Endometrium (tissue), 2 donors: Measurements from ENCODE around the gene PRDM16.

Experiments
- FAIRE-seq: peaks from 2 replicates; lab custom pipeline; 2012; peaks lifted over from hg19 to GRCh38; lab: Jason Lieb, UNC
- donor health status: control.
- donor health status: control.

Gene PRDM16

DNA sequence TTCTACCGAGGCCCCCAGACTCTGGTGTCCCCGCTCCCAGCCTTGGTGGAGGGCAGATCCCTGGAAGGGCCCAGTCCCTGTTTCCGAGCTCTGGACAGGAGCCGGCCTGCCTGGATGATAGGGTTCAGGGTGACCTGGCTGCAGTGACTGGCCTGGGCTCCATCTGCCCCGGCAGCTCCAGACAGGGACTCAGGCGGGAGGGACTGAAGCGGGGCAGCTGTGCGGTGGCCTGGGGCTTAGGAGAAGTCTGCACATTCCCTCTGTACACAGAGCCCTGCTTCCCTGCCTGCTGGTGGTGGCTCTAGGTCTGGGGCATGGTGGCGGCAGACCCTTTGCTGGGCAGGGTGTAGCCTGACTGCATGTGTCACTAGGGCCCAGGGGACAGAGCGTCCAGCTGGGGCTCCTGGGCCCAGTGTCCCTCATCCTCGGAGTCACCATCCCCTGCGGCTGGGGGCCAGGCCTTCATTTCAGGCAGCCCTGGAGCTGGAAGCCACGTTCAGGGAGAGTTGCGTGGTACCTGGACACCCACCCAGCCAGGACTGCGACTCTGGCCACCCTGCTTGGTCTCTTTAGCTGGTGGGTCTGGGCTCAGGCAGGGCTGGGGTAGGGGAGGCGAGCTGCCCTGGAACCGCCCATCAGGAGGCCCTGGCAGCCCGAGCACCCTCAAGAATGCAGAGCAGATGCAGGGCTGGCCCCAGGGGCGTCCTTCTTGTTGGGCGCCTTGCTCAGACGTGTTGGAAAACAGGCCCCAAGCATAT, 395.1 kb downstream of the PRDM16 start:
- no peak for FAIRE-seq

DNA sequence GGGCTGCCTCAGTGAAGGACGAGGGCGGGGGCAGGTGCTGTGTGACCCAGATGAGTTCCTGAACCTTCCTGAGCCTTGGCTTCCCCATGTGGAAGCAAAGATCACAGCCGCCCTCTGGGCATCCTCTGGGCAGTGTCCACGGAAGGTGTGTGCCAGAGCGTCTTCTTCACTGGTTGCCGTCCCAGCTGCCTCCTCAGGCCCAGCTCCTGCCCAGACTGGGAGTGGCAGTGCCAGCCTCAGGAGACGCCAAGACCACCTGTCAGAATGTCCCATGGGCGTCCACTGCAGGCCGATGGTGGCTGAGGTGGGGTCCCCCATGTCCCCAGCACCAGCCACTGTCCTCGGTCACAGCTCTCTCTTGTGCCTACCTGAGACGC, 395.6 kb downstream of the PRDM16 start:
- FAIRE-seq: no peak

DNA sequence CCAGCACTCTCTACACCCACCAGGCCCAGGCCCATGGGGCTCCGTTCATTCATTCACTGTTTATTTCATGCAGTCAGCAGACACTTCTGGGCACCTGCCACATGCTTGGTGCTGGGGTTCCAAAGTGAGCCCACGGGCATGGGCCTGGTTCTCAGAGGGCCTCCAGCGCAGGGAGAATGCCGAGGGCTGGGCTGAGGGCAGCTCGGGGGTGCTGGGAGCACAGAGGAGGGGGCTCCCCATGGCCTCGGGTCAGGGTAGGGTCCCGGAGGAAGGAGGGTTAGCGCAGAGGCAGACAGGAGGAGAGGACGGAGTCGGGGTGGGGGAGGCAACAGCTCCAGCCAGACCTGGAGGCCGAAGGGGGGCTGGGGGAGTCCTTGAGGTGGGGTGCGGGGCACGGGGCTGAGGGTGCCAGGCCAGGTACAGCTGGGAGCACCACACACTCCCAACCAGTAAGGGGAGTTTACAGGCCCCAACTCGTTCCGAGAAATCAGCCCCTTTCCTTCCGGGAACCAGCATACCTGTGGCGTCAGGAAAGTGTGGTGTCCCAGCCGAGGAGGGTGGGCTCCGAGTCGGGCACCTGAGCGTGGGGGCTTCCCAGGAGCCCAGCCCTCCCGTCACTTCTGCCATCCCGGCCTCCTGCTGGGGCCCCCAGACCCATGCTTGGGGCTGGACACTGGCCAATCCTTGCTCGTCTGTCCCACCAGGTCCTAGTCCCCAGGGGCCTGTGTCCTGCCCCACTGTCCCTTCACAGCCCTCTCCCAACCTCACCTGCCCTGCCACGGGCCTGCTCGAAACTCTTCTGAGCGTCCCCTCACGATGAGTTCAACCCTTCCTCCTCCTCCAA, 396.3 kb downstream of the PRDM16 start:
- no peak for FAIRE-seq

DNA sequence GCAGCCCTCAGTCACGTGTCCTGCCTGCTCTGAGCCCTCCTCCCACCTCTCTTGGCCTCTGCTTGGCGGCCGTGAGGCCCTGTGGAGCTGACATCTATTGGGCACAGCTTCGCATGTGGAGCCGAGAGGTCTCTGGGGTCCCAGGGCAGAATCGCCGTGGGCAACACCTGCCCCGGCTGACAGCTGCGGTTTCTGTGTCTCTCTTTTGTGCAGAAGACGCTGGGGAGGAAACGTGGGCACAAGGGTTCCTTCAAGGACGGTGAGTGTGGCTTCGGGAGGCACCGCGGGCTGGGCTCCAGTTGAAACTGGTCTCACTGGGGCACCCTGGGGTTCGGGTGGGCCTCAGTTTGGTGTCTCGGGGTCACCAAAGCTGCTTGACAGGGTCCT, 396.9 kb downstream of the PRDM16 start:
- no peak for FAIRE-seq

DNA sequence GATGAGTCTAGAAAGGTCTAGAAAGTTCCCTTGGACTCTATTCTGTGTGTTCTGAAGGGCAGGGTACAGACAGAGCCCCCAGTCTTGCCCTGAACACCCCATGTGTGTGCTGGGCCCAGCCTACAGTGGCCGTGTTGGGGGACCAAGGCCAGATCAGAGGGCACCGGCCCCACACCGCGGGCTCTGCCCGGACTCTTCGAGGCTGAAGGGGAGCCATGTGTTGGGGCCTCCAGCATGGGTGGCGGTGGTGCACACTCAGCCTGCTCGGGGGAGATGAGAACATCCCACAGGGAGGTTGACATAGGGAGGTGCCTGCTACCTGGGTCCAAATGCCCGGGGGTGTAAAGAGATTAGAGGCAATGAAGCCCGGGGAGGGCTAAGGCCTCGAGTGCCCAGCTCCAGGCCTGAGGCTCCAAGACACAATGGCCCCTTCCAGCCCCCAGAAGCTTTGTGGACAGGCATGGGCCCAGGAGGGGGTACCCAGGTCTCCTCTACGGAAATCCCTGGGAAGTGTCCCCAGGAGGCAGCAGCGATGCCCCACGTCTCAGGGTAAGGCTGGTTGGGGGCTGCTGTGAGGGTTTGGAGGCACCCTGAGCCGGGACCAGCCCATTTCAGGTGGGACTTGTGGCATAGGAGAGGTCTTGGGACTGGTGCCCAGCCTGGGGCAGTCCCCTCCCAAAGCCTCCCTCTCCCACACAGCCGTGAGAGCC, 397.5 kb downstream of the PRDM16 start:
- FAIRE-seq: no peak

DNA sequence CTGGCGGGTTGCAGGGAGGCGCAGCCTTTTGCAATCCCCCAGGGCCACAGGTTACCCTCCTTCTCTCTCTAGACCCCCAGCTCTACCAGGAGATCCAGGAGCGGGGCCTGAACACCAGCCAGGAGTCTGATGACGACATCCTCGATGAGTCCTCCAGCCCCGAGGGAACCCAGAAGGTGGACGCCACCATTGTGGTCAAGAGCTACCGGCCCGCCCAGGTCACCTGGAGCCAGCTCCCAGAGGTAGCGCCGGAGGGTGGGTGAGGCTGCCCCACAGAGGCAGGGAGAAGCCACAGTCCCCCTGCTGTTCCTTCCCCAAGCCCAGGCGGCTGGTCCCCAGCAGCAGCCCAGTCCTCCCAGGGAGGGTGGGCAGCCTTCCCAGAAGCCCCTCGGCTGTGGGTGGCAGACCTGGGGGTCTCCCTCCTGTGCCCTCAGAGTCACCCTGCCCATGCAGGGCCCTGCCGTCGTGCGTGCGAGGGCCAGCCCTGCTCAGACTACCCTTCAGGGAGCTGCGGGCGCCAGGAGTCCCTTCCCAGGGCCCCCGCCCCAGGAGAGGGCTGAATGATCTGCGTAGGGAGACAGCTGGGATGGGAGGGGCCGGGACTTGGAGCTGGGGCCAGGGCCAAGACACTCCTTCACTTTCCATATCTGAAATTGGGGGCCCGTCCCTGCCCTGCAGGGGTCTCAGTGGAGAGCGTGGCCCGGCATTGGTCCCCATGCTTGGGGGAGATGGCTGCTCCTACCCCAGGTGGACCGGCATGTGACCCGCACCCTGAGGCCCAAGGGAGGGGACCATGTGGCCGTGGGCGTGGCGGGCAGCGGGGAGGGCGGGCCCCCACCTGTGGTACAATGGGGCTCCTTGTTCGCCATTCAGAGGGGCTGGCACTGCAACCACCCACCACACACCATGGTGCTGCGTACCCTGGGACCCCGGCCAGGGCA, 398.4 kb downstream of the PRDM16 start:
- no peak for FAIRE-seq

DNA sequence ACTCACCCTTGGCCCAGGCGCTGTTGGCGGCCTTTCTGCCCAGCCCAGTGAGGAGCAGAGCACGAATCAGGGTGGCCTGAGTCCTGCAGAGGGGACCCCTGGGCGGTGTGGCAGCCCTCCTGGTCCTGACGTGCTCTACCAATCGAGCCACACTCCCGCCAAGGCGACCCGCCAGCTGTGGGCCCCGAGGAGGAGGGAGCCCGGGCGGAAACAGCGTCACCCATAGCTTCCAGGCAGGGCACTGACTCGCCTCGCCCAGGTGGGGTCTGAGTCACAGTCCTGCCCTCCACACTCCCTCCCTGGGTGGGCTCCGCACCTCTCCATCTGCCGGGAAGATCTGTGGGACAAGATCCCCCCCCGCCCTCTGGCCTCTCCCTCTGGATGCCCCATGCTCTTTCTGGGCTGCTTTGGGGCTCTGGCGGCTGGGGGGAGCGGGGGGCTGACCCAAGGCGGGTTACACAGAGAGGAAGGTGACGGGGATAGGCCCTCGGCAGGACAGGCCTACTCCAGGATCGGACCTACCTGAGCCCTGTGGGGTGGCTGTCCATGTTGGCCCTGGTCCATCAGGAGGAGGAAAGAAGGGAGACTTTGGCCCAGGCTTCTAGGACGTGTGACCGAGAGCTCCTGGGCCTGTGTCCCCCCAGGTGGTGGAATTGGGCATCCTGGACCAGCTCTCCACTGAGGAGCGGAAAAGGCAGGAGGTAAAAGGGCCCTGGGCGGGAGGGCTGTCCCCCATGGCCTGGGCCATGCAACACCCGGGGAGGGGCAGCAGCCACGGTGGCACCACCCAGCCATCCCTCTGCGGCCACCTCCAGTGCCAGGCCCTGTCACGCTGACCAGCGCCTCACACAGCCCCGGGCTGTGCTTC, 399.5 kb downstream of the PRDM16 start:
- FAIRE-seq: no peak

DNA sequence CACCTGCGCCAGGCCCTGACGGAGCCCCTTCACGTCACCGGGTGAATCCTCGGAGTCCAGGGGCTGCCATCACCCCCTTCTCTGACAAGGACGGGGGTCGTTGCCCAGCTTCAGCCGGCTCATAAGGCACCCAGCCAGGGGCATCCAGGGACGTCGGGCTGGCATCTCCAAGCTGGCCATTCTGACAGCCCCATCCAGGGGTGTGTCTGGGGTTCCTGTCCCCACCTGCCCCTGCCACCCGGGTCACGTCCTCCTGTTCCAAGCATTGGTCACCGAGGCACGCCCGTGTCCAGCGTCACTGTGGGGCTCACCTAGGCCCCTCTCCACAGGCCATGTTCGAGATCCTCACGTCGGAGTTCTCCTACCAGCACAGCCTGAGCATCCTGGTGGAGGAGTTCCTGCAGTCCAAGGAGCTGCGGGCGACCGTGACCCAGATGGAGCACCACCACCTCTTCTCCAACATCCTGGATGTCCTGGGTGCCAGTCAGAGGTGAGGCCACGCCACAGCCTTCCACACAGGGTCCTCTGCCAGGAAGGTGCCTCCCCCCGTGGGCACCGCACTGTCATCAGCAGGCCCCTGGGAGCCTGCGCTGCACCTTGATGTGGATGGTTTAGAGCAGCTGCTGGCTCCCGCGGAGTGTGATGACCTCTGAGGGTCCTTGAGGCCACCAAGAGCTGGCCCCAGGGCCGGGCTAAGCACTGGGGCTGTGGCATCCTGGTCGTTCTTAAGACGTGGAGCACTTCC, 400.3 kb downstream of the PRDM16 start:
- no peak for FAIRE-seq

DNA sequence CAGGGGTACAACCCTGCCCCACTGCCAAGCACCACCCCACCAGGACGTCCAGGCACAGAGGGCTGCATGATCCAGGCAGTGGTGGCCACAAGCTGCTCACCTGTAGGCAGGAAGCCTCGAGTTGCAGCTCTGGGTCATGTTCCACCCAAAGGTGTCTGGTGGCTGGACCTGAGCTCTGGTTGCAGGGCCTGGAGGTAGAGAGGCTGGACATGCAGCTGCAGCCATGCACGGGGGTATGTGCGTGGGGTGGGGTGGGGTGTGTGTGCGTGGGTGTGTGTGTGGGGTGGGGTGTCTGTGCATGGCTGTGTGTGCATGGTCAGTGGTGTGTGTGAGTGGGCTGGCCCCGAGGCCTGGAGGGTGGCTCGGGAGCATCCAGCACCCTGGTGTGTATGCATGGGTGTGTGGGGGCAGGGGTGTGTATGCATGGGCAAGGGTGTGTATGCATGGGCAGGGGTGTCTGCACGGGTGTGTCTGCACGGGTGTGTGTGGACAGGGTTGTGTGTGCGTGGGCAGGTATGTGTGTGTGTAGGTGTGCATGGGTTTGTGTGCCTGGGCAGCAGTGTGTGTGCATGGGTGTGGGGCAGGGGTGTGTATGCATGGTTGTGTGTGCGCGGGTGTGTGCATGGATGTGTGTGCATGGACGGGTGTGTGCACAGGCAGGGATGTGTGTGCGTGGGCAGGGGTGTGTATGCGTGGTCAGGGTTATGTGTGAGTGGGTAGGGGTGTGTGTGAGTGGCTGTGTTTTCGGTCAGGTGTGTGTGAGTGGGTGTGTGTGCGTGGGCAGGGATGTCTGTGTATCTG, 401.0 kb downstream of the PRDM16 start:
- FAIRE-seq: no peak

DNA sequence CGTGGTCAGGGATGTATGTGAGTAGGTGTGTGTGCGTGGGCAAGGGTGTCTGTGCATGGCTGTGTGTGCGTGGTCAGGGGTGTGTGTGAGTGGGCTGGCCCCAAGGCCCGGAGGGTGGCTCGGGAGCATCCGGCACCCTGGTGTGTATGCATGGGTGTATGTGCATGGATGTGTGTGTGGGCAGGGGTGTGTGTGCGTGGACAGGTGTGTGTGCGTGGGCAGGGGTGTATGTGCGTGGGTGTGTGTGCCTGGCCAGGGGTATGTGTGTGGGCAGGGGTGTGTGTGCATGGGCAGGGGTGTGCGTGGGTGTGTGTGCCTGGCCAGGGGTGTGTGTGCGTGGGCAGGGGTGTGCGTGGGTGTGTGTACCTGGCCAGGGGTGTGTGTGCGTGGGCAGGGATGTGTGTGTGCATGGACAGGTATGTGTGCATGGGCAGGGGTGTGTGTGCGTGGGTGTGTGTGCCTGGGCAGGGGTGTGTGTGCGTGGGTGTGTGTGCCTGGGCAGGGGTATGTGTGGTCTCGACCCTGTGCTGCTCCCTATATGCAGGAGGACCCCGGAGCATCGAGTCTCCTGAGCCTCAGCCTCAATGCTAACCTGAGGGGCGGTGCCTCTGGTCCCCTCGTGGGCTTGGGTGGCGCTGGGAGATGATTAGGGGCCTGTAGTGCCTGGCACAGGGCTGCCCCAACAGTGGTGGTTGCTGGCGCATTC, 401.8 kb downstream of the PRDM16 start:
- FAIRE-seq: no peak

DNA sequence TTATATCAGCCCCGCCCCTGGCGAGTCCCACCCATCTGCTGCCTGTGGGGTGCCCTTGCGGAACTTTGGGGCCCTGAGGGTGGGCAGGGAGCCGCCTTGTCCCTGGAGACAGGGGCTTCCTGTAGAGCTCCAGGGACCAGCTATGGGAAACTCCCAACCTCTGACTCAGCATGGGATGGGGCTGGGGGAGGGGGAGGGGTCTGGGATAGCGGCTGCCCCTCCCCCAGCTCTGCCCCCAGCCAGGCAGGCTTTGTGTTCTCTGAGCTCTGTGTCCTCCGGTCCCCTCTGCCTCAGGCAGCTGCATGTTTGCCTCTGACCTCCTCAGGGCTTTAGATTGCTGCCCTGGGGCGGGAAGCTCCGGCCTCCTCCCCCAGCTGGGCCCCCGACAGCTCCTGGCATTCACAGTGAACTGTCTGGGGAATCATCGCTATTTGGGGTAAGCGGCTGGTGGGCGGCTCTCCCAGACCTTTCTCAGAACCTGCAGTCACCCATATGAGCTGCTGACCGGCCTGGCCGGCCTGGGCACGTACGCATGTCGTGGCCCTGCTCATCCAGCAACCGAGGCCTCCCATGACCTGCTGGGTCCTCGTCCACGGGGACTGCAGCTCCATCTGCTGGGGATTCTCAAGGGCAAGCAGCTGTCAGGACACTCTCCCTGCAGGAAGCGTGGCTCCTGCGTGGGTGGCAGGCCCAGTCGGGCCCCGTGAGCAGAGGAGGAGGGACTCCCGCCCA, 402.5 kb downstream of the PRDM16 start:
- no peak for FAIRE-seq

DNA sequence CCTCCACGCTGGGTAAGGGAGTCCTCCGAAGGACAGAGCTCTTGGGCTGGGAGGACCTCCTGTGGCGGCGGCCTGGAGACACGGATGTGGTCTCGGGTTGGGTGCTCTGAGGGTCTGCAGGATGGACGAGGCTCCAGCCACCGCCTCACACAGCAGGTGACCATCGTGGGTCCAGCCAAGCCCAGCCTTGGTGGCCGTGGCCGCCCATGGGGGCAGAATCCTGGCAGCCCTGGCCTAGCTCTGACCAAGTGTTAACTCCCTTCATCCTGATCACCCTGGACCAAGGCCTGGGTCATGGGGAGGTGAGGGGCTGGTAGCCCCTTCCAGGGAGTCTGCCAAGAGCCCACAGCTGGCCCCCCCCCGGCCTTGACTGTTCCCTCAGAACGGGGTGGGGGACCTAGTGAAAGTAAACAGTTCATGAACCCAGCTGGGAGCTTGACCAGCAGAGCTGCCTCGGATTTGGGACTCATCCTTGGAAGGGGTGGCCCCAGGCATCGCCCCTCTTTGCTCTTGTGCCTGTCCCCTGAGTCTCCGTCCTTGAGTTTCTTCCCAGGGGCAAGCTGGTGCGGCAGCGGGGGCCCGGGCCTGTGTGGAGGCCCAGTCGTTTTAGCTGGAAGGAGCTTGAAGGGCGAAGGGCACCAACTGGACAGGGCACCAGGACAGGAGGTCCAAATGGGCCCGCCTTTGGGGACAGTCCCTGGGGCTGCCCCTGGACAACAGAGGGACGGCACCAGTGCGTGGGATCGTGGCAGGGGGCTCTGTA, 403.3 kb downstream of the PRDM16 start:
- no peak for FAIRE-seq

DNA sequence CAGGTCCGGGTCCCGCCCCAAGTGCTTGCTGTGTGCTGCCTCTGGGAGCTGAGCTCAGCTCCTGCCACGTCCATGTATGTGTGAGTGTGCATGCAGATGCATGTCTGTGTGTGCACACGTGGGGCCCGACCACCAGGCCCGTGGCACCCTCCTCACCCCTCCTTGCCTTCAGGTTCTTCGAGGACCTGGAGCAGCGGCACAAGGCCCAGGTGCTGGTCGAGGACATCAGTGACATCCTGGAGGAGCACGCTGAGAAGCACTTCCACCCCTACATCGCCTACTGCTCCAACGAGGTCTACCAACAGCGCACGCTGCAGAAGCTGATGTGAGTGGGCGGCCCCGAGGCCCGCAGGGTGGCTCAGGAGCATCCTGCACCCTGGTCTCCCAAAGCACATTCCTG, 403.9 kb downstream of the PRDM16 start:
- FAIRE-seq: no peak

DNA sequence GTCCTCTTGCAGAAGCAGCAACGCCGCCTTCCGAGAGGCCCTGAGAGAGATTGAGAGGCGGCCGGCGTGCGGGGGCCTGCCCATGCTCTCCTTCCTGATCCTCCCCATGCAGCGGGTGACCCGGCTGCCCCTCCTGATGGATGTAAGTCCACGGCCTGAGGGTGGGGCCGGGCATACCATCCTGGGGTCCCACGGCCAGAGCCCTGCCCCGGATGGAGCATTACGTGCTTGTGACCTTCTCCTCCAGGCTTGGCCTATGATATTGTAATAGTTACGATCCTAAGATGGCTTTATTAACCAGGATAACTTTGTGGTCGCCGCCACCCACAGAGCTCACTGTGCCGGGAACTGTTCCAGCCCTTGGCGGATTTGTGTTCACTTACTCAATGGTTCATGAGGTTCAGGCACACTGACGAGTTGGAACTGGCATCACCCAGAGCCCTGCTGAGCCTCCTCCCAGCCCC, 404.4 kb downstream of the PRDM16 start:
- FAIRE-seq: no peak

DNA sequence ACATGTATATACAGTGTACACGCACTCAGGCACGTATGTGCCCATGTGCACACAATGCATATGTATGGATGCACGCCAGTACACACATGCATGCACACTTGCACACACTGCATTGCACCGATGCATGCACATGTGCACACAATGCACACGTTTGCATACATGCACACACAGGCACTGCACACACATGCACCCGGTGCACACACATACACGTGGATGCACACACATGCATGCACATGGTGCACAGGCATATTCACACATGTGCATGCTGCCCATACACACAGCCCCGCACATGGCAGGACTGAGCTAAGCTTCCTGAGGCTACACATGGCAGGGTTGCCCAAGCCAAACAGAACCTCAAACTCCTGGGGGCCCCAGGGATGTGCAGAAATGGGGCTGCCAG, 405.0 kb downstream of the PRDM16 start:
- FAIRE-seq: no peak

DNA sequence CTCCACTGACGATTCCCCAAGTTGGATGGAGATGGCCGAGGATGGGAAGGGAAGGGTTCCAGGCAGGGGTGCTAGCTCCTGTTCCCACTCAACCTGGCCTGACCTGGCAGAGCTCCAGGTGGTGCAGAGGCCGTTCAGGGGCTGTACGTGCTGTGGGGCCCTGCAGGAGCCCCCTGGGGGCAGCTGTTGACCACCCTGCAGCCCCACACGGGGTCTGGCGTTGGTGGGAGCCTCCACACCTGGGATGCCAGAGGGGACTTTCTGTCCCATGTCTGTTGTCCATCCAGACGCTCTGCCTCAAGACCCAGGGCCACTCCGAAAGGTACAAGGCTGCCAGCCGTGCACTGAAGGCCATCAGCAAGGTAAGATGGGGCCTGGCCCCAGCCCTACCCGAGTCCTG, 405.4 kb downstream of the PRDM16 start:
- FAIRE-seq: no peak
